ENCODE data around the gene TPST1.

The TPST1 gene

DNA sequence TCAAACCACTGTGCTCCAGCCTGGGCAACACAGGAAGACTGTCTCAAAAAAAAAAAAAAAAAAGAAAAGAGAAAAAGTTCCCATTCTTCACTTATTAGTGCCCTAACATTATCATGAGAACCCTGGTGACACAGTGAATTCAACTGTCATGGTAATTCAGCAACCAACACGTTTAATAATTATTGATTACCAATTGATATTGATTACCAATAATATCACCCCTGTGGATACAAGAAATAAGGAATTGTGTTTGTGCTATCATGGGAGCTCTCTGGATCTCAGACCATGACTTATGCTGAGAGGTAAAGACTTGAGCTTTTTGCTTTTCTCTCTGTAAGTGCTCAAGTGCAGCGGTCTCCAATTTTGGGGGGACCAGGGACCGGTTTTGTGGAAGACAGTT lies 195.3 kb downstream of the TPST1 start:
- no peak for TF ChIP-seq CREB1 (IDR thresholded peaks at IDR 0.05; ENCODE audit: low read depth)
- TF ChIP-seq YY1 (IDR thresholded peaks at IDR 0.05; ENCODE audit: low read depth), result no peak
- TF ChIP-seq EP300 (IDR thresholded peaks at IDR 0.05; ENCODE audit: borderline replicate concordance), result no peak
- TF ChIP-seq TCF12 (IDR thresholded peaks at IDR 0.05; ENCODE audit: low read depth), result no peak
- no peak for TF ChIP-seq RAD21 (IDR thresholded peaks at IDR 0.05; ENCODE audit: low read depth)
- TF ChIP-seq NFIC (IDR thresholded peaks at IDR 0.05), result no peak
- TF ChIP-seq TAF1 (IDR thresholded peaks at IDR 0.05; ENCODE audit: low read depth), result no peak
- TF ChIP-seq, protein P1, sequence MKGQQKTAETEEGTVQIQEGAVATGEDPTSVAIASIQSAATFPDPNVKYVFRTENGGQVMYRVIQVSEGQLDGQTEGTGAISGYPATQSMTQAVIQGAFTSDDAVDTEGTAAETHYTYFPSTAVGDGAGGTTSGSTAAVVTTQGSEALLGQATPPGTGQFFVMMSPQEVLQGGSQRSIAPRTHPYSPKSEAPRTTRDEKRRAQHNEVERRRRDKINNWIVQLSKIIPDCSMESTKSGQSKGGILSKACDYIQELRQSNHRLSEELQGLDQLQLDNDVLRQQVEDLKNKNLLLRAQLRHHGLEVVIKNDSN (IDR thresholded peaks at IDR 0.05), result no peak
- TF ChIP-seq EGR1 (IDR thresholded peaks at IDR 0.05), result no peak
- TF ChIP-seq REST (IDR thresholded peaks at IDR 0.05; ENCODE audit: low read depth), result no peak
- TF ChIP-seq MAX (IDR thresholded peaks at IDR 0.05), result no peak
- TF ChIP-seq ZBTB7A (IDR thresholded peaks at IDR 0.05; ENCODE audit: low read depth), result no peak
- TF ChIP-seq CEBPB (IDR thresholded peaks at IDR 0.05), result no peak
- no peak for TF ChIP-seq FOXM1 (IDR thresholded peaks at IDR 0.05; ENCODE audit: borderline replicate concordance, low read depth)
- TF ChIP-seq TEAD4 (IDR thresholded peaks at IDR 0.05), result no peak

GRCh38 chr7:66403564-66403963 lies 198.4 kb downstream of the TPST1 start:
- TF ChIP-seq TCF12 (IDR thresholded peaks at IDR 0.05; ENCODE audit: low read depth) (no peak), RAD21 (IDR thresholded peaks at IDR 0.05; ENCODE audit: low read depth) (no peak), NFIC (IDR thresholded peaks at IDR 0.05) (no peak)

GRCh38 chr7:66409493-66409892 lies 204.4 kb downstream of the TPST1 start:
- TF ChIP-seq EGR1 (IDR thresholded peaks at IDR 0.05) (no peak), FOXM1 (IDR thresholded peaks at IDR 0.05; ENCODE audit: borderline replicate concordance, low read depth) (no peak), REST (IDR thresholded peaks at IDR 0.05; ENCODE audit: low read depth) (no peak), RAD21 (IDR thresholded peaks at IDR 0.05; ENCODE audit: low read depth) (no peak), TCF12 (IDR thresholded peaks at IDR 0.05; ENCODE audit: low read depth) (no peak), CEBPB (IDR thresholded peaks at IDR 0.05) (no peak), EP300 (IDR thresholded peaks at IDR 0.05; ENCODE audit: borderline replicate concordance) (no peak), NFIC (IDR thresholded peaks at IDR 0.05) (no peak), TAF1 (IDR thresholded peaks at IDR 0.05; ENCODE audit: low read depth) (no peak), ZBTB7A (IDR thresholded peaks at IDR 0.05; ENCODE audit: low read depth) (no peak), YY1 (IDR thresholded peaks at IDR 0.05; ENCODE audit: low read depth) (no peak), TEAD4 (IDR thresholded peaks at IDR 0.05) (no peak), CREB1 (IDR thresholded peaks at IDR 0.05; ENCODE audit: low read depth) (no peak)
- TF ChIP-seq, protein P1 (IDR thresholded peaks at IDR 0.05), result no peak

Data from Ishikawa (cell line).